Spleen (tissue), 11 donors: ENCODE results near the gene KCNK5. TPM values are rescaled to one million over a fixed set of nuclear protein-coding genes. Genes with fewer than 3 reads are reported as not detected.

ENCODE experiments used
- DNase-seq: peaks from one replicate; pipeline ENCODE4 v3.0.0-alpha.2; 2020
- H3K27ac ChIP-seq, 8 donors: fragments of 200-600 bp; sonication (generic) in 7 of 8; 1 replicate in 4 of 8; 2 replicates in 4 of 8; pipeline versions ENCODE4 v1.5.0 to v1.8.0; 2016 to 2021; ENCODE audit warnings: inconsistent platforms in 4 of 8, mild to moderate bottlenecking in 4 of 8, moderate library complexity in 1 of 8
- H3K27me3 ChIP-seq, 7 donors: fragments of 200-600 bp; sonication (generic) in 6 of 7; replicated peaks in 1 of 7; 1 replicate in 4 of 7; 2 replicates in 3 of 7; pipeline versions ENCODE4 v1.5.0 to v1.8.0; 2016 to 2021; ENCODE audit warnings: inconsistent platforms in 3 of 7, mild to moderate bottlenecking in 1 of 7
- H3K36me3 ChIP-seq, 6 donors: fragments of 200-600 bp; sonication (generic) in 5 of 6; 1 replicate in 4 of 6; 2 replicates in 2 of 6; pipeline versions ENCODE4 v1.5.0 to v1.8.0; 2016 to 2021; ENCODE audit warnings: inconsistent platforms in 2 of 6
- H3K4me1 ChIP-seq, 6 donors: fragments of 200-600 bp; sonication (generic) in 5 of 6; 1 replicate in 3 of 6; 2 replicates in 3 of 6; pipeline versions ENCODE4 v1.5.0 to v1.8.0; 2016 to 2021; ENCODE audit warnings: inconsistent platforms in 3 of 6
- H3K4me3 ChIP-seq, 8 donors: fragments of 200-600 bp; sonication (generic) in 7 of 8; 1 replicate in 4 of 8; 2 replicates in 4 of 8; pipeline versions ENCODE4 v1.5.0 to v1.8.0; 2016 to 2021; ENCODE audit warnings: inconsistent platforms in 4 of 8, mild to moderate bottlenecking in 4 of 8, moderate library complexity in 2 of 8
- H3K9me3 ChIP-seq, 8 donors: fragments of 200-600 bp; sonication (generic) in 7 of 8; 1 replicate in 4 of 8; 2 replicates in 4 of 8; pipeline versions ENCODE4 v1.5.0 to v1.8.0; 2016 to 2021; ENCODE audit warnings: inconsistent platforms in 4 of 8
- POLR2A ChIP-seq, 3 donors: fragments of 450-650 bp; IDR thresholded peaks; one replicate each; pipeline ENCODE4 v1.5.1; 2017; ENCODE audit warnings: antibody characterized with exemption in 3 of 3, mild to moderate bottlenecking in 1 of 3
- POLR2AphosphoS5 ChIP-seq, 3 donors: sonication (generic); formaldehyde crosslinking; IDR thresholded peaks; one replicate each; pipeline ENCODE4 v1.5.1; 2017; ENCODE audit warnings: antibody characterized with exemption in 3 of 3
- WGBS, 5 donors: extraction: QIAGEN DNeasy Blood & Tissue Kit in 3 of 5; methylation state at CpG; one replicate each; pipeline versions ENCODE4 v1.1.5 to v1.1.7; 2013 to 2018; 5-methylcytosine and 5-hydroxymethylcytosine counted together
- intact Hi-C: fragments of 100-400 bp; cut with DNase I; formaldehyde crosslinking; loops from one replicate; pipeline ENCODE4 v1.15.0; 2023; ENCODE audit warnings: low total_unique reads
- polyA plus RNA-seq, 3 donors: library from polyadenylated mRNA; stranded (reverse); fragments of 200-250 nt; gene quantifications; one replicate each; pipeline ENCODE4 v1.2.1, GENCODE V29; 2013
- total RNA-seq, 7 donors: library from RNA; depleted of rRNA in 3 of 7; stranded (reverse); fragments of >200 nt in 3 of 7; fragmentation: NEBNext Ultra II Directional in 4 of 7; extraction: Animal tissue kit (Norgen Biotek cat#: 25700) in 4 of 7; gene quantifications; one replicate each; pipeline versions ENCODE4 v1.1.0 to v1.2.1, GENCODE V29; 2016 to 2021
- TF ChIP-seq, protein P1 (sequence below), 11 experiments: fragments of 200-600 bp in 7 of 11; fragments of 450-650 bp in 4 of 11; sonication (generic) in 4 of 11; IDR thresholded peaks in 8 of 11; conservative IDR thresholded peaks in 3 of 11; 1 replicate in 7 of 11; 2 replicates in 4 of 11; pipeline versions ENCODE4 v1.4.0 to v1.8.0; 2016 to 2021; ENCODE audit warnings: antibody characterized with exemption in 11 of 11, inconsistent platforms in 4 of 11, mild to moderate bottlenecking in 1 of 11
- donor health status: healthy with polysubstance abuse.
- donor health status: DM: no; HTN: no; CAD: no; lungs with moderate emphysema.
- donor health status: DM: no; HTN: no; CAD: no.
- donor health status: Bipolar disorder and iron deficiency.
- donor health status: healthy.
- donor health status: DM: no; HTN: no; CAD: no.
- donor health status: DM: yes; HTN: yes; CAD: no.

Gene KCNK5
- total and polyA plus RNA-seq, 10 donors: 0.52 to 5.9 (median 3.2) TPM

DNA sequence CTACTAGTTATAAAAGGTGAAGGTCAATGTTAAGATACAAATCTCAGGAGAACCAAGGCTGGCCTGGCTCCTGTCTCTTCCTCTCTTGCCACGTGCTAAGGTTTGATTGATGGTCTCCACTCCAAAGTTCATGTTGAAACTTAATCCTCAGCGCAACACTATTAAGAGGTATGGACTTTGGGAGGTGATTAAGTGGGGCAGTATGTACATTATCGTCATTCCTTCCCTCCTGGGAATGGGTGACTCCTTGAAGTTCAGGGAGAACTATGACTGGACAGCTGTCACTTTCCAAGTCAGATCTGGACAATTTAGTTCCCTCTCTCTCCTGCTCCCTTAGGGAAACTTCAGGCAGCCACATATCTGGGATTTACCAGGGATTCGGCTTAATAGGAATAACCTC lies 50.5 kb downstream of the KCNK5 start:
- 64 to 77% (median 71%) methylated on average over 4 of the region's 4 CpGs for WGBS, 5 donors
- DNase-seq: no peak
- intact Hi-C loops: no loop called here

DNA sequence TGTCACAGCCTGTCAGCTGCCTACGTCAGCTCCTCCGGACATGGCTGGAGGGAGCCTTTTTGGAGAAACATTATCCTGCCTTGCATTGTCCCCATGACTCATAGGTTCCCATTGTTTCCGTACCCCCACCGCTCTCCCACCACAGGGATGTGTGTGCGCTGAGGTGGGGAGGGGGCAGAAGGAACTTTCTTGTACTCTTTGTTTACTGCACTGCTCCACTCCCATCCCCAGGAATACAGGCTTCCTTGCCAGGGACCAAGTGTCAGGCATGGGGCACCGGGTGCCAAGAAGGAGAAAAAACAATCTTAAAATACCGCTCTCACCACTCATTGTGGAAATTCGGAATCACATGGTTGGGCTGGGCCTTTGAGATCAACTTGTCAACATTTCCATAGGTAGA lies 51.0 kb downstream of the KCNK5 start:
- no peak for TF ChIP-seq POLR2A (IDR thresholded peaks at IDR 0.05)
- TF ChIP-seq POLR2AphosphoS5 (IDR thresholded peaks at IDR 0.05): no peak
- TF ChIP-seq, protein P1, sequence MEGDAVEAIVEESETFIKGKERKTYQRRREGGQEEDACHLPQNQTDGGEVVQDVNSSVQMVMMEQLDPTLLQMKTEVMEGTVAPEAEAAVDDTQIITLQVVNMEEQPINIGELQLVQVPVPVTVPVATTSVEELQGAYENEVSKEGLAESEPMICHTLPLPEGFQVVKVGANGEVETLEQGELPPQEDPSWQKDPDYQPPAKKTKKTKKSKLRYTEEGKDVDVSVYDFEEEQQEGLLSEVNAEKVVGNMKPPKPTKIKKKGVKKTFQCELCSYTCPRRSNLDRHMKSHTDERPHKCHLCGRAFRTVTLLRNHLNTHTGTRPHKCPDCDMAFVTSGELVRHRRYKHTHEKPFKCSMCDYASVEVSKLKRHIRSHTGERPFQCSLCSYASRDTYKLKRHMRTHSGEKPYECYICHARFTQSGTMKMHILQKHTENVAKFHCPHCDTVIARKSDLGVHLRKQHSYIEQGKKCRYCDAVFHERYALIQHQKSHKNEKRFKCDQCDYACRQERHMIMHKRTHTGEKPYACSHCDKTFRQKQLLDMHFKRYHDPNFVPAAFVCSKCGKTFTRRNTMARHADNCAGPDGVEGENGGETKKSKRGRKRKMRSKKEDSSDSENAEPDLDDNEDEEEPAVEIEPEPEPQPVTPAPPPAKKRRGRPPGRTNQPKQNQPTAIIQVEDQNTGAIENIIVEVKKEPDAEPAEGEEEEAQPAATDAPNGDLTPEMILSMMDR (IDR thresholded peaks at IDR 0.05 in 8 of 11, conservative IDR thresholded peaks at IDR 0.05 in 3 of 11): no peak
- H3K4me1 ChIP-seq: no peaks in the 10 kb centered on the region
- intact Hi-C loops: no loop called here
- no peak overlapping the region for H3K27ac ChIP-seq
- no peaks in the 10 kb centered on the region for H3K36me3 ChIP-seq
- WGBS, 5 donors: 82 to 89% (median 86%) methylated on average over 7 to 8 of the region's 8 CpGs
- no peak for DNase-seq
- H3K9me3 ChIP-seq: peaks cover 2 to 24% (median 17%) of the 10 kb centered on the region in 8 donors
- H3K27me3 ChIP-seq: peaks cover 0 to under 1% (median 0%) of the 10 kb centered on the region in 7 donors
- no peak overlapping the region for H3K4me3 ChIP-seq

More for the DNA sequence above, 50.5 kb downstream of the KCNK5 start:
- H3K9me3 ChIP-seq: peaks cover 2 to 24% (median 17%) of the 10 kb centered on the region in 8 donors
- H3K27ac ChIP-seq: no peak overlapping the region
- no peaks in the 10 kb centered on the region for H3K27me3 ChIP-seq
- no peak overlapping the region for H3K4me3 ChIP-seq
- no peaks in the 10 kb centered on the region for H3K36me3 ChIP-seq
- TF ChIP-seq POLR2AphosphoS5 (IDR thresholded peaks at IDR 0.05): no peak
- no peak for TF ChIP-seq POLR2A (IDR thresholded peaks at IDR 0.05)
- TF ChIP-seq, protein P1 (IDR thresholded peaks at IDR 0.05 in 8 of 11, conservative IDR thresholded peaks at IDR 0.05 in 3 of 11): no peak
- H3K4me1 ChIP-seq: no peaks in the 10 kb centered on the region

DNA sequence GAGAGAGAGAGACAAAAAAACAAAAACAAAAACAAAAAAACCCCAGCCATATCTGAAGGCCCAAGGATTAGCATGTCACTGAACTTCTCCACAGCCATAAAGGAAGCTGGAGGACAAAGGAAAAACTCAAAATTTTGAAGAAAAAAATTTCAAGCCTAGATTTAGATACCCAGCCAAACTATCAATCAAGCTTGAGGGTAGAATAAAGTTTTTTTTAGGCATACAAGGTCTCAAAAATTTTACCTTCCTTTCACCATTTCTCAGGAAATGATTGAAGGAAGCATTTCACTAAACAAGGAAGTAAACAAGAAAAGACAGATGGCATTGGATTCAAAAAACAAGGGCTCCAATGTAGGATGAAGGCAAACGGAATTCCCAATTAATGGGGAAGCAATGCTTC lies 52.1 kb downstream of the KCNK5 start:
- peaks cover 2 to 25% (median 17%) of the 10 kb centered on the region in 8 donors for H3K9me3 ChIP-seq
- intact Hi-C loops: no loop called here
- H3K4me3 ChIP-seq: no peak overlapping the region
- no peak for DNase-seq
- H3K4me1 ChIP-seq: no peaks in the 10 kb centered on the region
- TF ChIP-seq POLR2AphosphoS5 (IDR thresholded peaks at IDR 0.05): no peak
- TF ChIP-seq POLR2A (IDR thresholded peaks at IDR 0.05): no peak
- TF ChIP-seq, protein P1 (IDR thresholded peaks at IDR 0.05 in 8 of 11, conservative IDR thresholded peaks at IDR 0.05 in 3 of 11): no peak
- H3K27me3 ChIP-seq: peaks cover 0 to 8% (median 0%) of the 10 kb centered on the region in 7 donors
- no peak overlapping the region for H3K27ac ChIP-seq
- 79 to 94% (median 84%) methylated on average over 1 of the region's 1 CpG for WGBS, 5 donors
- H3K36me3 ChIP-seq: no peaks in the 10 kb centered on the region

DNA sequence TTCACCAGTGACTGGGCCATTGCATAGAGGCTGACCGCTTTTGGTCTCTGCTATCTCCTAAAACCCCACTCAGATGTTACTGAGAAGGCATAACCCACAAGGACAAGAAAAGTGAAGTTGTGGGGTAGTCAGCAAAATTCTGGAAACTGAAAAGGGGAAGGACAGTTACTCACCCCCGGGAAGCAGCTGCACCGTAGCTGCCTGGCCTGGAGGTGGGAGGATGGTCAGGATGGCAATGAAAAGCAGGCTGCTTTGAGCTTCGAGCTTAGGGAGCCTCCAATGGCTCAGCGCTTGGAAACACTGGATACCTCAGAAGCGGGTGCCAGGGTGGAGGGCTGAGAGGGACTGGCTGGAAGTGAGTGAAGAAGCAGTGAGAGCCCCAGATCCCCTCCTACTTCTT lies 56.0 kb downstream of the KCNK5 start:
- Histone ChIP-seq H3K4me3 (no peak overlapping the region), H3K4me1 (peaks cover 0 to 4% (median 0%) of the 10 kb centered on the region in 6 donors), H3K9me3 (peaks cover 2 to 33% (median 27%) of the 10 kb centered on the region in 8 donors), H3K27ac (no peak overlapping the region), H3K27me3 (peaks cover 0 to 12% (median 0%) of the 10 kb centered on the region in 7 donors), H3K36me3 (no peaks in the 10 kb centered on the region)
- TF ChIP-seq, protein P1 (IDR thresholded peaks at IDR 0.05 in 8 of 11, conservative IDR thresholded peaks at IDR 0.05 in 3 of 11): no peak
- no peak for TF ChIP-seq POLR2A (IDR thresholded peaks at IDR 0.05)
- TF ChIP-seq POLR2AphosphoS5 (IDR thresholded peaks at IDR 0.05): no peak
- 43 to 60% (median 54%) methylated on average over 6 of the region's 6 CpGs for WGBS, 5 donors
- DNase-seq: no peak
- intact Hi-C loops: no loop called here
